Epidermal melanocyte (primary cell): ENCODE results near the gene CRIM1.

Experiments used
- DNase-seq: peaks from one replicate; pipeline ENCODE4 v3.0.0; 2011; ENCODE audit warnings: low spot score; ENCODE audit not compliant: insufficient read length

Gene CRIM1

DNA sequence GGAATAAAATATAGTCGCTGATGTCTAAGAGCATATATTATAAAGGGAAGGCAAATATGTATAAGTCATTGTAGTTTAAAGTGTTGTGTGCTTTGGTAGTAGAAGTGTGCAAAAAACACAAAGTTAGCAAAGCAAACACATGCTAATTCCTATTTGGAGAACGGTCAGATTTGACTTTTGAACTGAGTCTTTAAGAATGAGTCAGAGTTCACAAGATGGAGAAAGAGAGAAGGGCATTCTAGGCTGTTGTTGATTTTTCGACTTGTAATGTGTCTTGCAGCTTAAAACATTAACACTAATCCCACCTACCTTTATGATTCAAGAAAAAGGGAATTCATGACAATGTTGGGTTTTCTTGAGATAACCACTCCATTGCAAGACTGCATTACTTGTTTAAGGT lies 98.1 kb downstream of the CRIM1 start:
- DNase-seq: no peak

DNA sequence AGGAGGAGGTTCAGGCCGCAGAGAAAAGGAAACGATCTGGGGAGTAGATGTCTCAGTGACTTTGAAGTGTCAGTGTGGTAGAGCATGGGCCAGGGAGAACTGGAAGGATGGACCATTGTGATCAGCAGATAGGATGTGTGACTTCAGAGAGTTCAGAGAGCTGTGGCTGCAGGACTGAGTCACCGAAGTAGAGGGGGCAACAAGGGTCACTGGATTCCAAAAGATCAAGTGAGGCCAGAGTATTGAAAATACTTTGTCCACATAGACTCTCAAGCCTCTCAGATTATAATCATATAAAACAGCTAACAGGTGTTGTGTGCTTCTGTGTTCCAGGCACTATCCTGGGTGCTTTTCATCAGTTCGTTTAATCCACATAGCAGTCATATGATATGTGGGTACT lies 99.4 kb downstream of the CRIM1 start:
- DNase-seq: no peak

DNA sequence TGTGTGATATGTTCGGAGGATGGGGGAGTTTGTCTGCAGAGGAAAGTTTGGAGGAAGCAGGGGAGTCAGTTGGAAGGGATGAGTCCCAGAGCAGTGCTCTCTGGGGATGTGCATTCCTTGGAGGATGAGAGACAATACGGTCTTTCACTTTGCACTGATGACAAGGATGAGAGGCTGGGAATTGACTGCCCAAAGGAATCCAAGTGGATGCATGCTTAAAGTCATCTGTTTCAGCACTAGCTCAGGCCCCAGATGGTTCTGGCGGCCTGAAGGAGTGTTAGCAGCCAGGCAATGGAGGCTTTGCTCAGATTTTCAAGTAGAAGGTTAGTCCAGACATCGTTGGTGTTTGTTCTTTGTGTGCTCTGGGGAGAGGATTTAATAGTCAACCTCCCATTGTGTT lies 100.2 kb downstream of the CRIM1 start:
- no peak for DNase-seq

DNA sequence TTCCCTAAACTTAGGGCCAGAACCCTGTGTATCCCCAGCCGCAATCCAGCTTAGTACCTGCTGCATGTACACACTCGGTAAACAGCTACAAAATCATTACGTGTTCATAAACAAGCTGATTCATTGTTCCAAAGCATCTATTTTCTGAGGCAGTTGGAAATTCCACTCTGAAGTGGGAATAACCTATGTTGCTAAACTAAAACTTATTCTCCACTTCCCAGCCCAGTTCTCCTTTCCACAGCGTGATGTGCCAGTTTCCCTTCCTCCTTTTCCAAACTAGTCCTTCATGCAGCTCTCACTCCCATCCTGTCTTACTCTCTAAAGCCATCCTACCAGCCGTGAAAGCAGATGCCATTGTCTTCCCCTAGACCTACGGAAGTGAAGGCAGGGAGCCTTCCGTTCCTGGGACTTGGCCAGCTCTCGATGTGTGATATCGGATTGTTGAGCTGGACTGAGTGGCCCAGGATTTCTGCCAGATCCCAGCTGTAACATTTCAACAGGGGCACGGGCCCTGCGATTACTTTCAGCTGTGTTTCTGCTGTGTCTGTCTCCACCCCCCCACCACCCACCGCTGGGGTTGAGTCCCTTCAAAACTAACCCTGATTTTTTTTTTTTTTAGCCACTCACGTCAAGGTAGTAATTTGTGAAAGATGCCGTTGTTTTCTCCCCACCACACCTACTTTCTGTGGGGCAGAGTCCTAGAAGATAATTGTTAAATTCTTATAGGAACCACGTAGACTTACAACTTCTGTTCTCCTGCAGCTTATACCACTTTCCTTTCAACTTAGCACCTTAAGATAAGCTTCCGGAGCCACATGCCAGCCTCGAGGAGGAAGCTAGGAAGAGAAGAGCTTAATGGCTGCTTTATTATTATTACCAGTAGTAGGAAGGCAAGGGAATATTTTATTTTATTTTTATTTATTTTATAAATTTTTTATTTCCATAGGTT lies 100.9 kb downstream of the CRIM1 start:
- DNase-seq: no peak

DNA sequence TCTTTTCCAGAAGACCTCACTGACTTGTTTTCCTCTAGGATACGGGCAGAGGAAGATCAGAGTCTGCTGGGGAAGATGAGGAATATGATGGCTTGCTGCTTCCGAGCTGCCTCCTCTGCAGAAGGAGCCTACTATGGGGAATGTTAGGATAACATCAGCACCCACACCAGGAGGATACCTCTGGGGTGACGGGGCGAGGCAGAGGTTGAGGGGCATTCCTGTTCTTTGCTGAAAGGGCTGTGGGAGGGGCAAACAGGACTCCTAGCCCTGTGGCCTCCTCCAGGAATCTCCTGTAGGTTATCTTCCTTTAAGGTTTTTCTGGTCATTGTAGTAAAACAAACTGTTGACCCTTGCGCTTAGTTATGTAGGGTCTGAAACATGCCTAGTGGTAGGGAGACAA lies 102.5 kb downstream of the CRIM1 start:
- no peak for DNase-seq

DNA sequence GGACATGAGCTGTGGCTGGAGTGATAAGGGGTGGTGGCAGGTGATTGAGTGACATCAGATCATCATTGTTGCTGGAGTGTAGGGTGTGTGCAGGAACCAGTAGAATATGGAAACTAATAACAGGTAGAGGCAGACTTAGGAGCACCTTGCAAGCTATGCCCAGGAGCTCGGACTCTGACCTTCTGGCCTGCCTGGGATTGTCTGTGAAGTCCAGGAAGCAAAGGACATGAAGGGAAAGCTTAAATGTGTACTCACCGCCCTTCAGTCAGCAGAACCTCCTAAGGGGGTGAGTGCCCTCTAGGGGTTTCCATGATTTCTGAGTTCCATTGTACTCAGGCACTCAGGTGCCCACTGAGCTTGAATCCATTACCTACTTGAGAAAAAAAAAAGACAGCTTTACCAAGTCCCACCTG lies 104.2 kb downstream of the CRIM1 start:
- no peak for DNase-seq

DNA sequence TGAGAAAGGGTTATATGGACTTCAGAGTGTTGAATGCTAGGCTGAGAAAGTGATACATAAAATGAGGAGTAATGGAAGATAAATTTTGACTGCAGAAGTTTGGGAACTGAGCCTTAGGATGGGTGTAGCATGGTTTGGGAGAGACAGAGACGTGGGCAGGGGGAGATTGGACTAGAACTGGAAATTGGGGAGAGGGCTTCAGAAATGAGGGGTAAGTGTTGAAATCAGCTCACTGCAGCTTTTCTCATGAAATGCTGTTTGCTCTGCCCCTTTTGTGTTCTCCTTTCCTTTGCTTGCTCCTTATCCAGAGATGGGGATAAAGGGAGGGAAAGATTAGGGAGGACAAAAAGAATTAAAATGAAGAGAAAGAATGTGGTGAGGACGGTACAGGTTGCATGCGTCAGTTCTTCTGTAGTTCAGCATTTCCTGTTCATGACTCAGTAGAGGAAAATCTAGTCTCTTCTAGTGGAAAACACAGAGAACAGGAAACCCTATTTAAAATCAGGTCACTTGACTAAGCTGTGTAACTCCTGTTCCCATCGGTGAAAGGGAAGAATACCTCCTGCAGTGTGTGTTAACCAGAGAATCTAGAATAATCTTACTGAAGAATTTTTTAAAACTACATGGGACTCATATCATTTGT lies 105.6 kb downstream of the CRIM1 start:
- DNase-seq: no peak

DNA sequence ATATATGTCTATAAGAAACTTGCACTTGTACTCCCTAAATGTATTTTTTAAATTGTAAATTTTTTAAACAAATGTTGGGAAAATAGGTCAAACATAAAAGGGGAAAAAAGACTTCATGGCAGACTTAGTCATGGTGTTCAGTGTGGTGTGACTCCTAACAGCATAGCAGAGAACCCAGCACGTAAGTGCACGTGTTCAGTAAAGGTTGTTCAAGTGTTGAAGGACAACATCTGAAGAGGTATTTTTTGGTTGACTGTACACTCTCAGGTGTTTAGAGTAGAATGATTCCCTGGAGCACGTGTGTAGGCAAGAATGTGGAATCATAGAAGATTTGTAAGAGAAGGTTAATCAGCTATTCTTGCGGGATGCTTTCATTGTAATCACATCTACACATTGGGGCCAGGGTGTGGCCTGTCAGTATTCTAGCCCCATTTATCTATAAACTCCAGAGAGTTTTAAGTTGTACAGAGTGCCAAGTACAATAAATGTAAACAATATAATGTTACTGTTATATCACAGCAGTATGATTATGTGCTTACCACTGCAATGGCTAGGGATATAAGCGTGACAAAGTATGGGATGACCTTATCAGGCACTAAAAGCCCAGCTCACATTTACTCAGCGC lies 106.8 kb downstream of the CRIM1 start:
- no peak for DNase-seq

DNA sequence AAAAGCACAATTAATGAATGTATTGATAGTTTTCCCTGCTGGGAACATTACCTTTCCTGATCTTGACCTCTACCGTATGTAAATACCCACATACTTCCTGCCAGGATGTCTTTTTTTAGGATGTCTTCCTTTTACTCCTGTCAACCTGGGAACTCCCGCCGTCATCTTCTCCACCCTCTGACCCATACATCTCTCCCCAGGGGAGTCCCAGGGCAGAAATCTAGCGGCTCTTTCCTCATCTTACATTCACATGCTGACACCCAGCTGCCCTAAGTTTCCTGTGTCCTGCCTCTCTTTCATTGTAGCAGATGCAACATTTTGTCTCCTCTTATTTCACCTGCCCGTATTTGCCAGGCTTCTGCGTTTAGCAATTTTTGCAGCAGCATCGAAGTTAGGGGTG lies 107.8 kb downstream of the CRIM1 start:
- no peak for DNase-seq

DNA sequence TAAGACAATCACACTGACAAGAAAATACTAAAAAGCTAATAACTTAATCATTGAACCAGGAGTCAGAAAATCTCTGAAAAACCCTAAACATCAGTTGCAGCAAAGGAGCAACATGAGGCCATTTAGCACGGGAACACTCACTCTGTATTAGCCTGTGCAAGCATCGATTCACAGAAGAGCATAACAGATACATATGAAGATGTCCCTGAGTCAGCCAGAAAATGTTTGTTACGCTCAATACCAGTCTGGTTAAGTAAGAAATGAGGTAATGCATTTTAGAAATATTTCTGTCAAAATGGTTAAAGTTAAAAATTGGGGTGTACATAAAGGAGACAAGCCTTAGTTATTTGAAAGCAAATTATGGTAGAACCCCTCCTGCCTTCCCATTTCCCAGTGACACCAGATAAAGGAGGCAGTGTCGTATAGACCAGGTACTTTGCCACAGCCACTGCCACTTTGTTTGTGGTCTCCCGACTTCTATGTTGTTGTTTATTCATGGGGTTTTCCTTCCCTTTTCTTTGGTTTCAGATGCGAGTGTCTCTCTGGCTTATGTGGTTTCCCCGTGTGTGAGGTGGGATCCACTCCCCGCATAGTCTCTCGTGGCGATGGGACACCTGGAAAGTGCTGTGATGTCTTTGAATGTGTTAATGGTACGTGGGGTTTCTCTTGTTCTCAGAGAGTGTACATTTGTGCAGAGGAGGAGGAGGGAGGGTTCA lies 108.6 kb downstream of the CRIM1 start:
- no peak for DNase-seq

DNA sequence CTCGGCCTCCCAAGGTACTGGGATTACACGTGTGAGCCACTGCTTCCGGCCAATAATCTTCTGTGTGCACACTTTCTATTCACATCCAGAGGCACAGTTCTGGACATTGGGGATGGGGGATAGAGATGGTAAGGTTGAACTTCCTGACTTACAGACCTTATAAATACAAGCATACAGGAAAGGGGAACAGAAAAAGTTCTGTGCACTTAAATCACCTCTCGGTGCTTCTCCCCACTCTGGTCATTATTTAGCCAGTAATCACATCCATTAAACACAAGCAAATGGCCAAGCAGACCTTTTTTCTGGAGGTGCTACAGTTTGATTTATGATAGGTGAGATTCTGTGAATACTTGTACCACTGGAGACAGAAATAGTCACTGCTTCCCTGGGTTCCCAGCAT lies 110.6 kb downstream of the CRIM1 start:
- DNase-seq: no peak

DNA sequence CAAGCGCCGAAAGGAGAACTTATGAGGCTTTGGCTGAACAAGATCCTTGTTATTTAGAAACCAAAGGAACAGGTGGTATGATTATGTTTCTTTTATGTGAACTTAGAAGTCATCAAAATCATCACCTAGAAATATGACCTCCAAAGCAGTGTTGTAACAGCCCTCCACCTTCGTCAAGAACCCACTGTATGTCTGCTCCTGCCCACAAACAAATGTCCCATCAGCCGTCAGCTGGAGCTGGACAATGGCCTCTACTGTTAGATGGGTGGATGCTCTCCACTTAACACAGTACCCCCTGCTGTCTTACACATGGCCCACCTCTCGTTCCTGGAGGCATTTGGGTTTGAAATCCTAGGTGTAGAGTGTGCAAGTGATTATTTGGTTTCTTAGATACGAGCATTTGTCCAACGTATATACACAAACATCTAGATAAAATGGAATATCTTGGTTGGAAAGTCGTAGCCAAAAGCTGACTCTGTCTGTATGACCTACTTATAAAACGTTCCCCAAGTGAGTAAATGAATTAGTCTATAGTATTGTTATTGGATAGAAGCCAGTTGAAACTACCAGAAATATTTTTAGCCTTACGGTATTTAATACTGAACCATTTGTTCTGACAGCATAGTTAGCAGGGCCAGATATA lies 113.0 kb downstream of the CRIM1 start:
- DNase-seq: no peak

DNA sequence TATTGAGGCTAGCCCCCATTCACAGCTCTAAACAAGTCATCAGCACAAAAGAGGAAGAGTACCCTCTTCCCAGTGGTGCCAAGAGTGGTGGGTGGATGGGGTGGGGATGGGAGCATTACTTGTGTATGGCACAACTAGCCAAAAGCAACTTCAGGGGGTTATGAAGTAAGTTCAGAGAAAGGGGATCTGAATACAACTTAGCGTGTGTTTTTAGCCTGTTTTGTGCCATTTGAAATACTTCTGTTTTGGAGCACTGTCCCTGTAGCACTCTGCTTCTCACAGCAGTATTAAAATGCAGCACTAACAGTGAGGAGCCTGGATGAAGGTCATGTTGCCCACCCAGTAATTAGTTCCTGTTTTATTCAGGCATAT lies 113.5 kb downstream of the CRIM1 start:
- DNase-seq: no peak

DNA sequence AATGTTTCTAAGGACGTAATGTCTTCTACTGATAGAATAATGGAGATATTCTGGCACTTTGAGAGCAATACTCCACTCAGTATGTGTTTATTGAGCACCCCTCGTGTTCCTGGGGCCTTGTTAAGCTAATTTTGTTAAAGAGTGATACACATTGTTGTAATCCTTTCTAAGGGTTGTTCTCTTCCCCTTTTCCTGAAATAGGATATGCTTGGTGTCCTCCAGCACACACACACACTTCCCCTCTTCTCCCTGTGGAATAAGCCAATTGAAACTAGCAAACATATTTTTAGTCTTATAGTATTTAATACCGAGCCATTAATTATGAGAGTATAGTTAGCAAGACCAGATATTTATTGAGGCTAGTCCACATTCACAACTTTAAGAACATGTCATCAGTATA lies 114.1 kb downstream of the CRIM1 start:
- no peak for DNase-seq

DNA sequence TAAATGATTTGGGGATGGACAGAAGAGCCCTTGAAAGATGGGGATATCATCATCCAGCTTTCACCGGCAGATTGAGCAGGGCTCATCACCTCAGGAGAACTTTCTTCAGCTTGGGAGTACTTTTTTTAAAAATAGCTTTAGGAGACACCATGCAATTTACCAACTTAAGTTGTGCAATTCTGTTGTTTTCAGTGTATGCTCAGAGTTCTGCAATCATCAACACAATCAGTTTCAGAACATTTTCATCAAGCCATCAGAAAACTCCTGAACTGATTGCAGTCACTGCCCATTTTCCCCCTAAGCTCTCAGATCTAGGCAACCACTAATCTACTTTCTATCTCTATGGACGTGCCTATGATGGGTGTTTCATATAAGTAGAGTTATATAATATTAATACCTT lies 117.7 kb downstream of the CRIM1 start:
- DNase-seq: no peak

DNA sequence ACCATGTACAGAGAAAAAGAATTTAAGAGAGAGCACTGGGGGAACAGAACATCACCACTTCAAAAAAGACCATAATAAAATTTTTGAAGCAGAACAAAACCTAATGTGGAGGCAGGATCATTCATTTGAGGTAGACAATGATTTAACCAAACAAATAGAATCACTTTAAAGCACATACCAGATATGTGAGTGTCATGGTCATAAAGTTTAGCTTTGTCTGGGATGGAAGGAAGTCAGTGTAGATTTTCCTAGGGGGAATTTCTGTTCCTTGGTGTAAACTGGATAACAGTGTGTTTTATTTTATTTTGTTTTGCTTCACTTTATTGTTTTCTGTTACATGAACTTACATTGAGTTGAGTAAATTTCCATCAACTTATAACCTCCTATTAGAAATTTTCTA lies 120.8 kb downstream of the CRIM1 start:
- no peak for DNase-seq

DNA sequence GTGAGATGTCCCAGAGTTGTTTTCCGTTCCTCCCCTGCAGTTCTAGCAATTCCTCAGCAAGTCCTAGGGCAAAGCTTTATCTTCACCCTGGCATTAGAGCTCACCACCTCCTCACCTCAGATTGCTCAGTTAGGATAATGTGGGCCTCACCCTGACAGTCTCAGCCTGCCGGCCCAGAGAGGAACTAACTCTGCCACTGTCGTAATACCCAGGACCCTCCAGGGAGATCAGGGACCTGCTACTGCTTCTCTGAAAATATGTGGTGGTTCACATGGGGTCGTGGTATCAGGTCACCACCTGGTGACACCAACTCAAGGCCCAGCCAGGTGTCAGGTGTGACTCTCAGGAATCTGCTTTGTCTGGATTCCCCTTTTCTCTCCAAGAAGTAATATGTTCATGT lies 121.7 kb downstream of the CRIM1 start:
- DNase-seq: no peak

DNA sequence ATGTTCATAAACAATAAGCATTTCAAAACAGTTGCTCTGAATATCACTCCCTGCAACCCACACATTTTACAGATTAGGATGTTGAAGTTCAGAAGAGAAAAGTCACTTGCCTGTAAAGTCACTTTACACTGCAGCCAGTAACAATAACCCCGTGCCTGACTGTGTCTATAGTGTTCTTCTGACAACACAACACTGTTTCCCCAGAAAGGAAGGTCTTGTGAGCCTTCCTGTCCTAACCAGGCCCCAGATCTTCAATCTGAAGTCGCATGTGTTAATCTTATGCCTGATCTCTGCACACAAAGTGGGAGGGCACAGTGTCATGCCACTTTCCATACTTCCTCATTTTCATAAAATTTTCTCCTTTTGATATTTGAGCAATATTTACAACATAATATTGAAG lies 122.2 kb downstream of the CRIM1 start:
- no peak for DNase-seq

DNA sequence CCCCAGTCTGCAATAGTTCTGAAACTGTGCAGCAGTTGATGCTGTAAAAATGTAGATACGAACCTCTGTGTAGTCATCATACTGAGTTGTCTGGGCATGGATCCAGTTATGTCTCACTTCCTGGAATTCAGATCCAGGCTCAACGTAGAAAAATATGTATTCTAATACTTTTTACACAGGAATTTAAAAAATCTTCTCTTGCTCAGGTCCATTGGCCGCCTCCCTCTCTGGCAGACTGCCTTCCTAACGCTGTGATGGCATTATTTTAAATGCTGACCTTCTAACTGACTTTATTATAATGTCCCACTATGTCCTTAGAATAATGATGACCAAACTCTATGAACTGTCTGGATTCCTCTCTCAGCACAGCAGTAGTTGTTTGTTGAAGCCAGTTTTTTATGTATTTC lies 122.8 kb downstream of the CRIM1 start:
- DNase-seq: no peak

DNA sequence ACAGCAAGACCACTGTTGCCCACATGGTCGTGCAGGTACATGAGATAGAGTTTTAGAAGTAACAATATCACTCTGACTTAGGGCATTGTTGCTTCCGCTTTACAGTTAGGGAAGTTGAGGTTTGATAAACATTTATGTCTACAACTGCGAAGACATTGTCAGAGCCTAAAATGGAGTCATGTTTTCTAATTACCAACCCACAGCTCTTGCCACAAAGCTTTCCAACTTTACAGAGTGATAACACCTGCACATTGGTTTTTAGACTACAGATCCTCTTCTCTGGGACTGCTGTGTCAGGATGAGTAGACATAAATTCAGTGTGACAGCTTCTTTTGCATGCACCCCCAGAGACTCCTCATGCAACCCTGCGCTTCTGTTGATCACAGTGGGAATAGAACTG lies 123.4 kb downstream of the CRIM1 start:
- no peak for DNase-seq

DNA sequence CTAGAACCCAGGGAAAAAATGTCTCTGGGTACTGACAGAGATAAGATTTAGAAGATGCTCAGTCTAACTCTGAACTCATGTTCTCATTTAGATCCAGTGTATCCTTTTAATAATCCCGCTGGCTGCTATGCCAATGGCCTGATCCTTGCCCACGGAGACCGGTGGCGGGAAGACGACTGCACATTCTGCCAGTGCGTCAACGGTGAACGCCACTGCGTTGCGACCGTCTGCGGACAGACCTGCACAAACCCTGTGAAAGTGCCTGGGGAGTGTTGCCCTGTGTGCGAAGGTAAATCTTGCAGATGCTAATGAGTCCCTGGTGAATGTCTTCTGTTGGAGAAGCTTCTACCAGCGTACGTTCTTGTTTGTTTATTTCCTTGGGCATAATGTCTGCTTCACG lies 123.8 kb downstream of the CRIM1 start:
- no peak for DNase-seq
